MM.1S (cell line): ENCODE data around the gene LCP2.

ENCODE experiments used
- DNase-seq: peaks from one replicate; pipeline ENCODE4 v3.0.0-alpha.2; 2015
- H2AFZ ChIP-seq: fragments of 300-600 bp; sonication (generic); 2 replicates; pipeline ENCODE4 v1.6.0; 2016; ENCODE audit warnings: antibody characterized with exemption, low read length
- H3F3A ChIP-seq: fragments of 300-600 bp; sonication (generic); 2 replicates; pipeline ENCODE4 v1.6.1; 2016; ENCODE audit warnings: mild to moderate bottlenecking, antibody characterized with exemption, low read length, moderate library complexity, mixed read lengths; ENCODE audit not compliant: insufficient read depth
- H3K27ac ChIP-seq: fragments of 300-600 bp; sonication (generic); 2 replicates; pipeline ENCODE4 v1.5.1; 2016; ENCODE audit warnings: mild to moderate bottlenecking, low read length
- H3K27me3 ChIP-seq: fragments of 300-600 bp; sonication (generic); replicated peaks from 2 replicates; pipeline ENCODE4 v1.6.0; 2016; ENCODE audit warnings: low read length; ENCODE audit not compliant: insufficient read depth
- H3K36me3 ChIP-seq: fragments of 300-600 bp; sonication (generic); replicated peaks from 2 replicates; pipeline ENCODE4 v1.6.1; 2016; ENCODE audit warnings: mild to moderate bottlenecking, low read length, mixed read lengths; ENCODE audit not compliant: insufficient read depth
- H3K4me1 ChIP-seq: fragments of 300-600 bp; sonication (generic); 2 replicates; pipeline ENCODE4 v1.6.1; 2016; ENCODE audit warnings: low read length, mixed read lengths
- H3K4me2 ChIP-seq: fragments of 300-600 bp; sonication (generic); 2 replicates; pipeline ENCODE4 v1.6.0; 2016; ENCODE audit warnings: low read depth, low read length
- H3K4me3 ChIP-seq: fragments of 300-600 bp; sonication (generic); 2 replicates; pipeline ENCODE4 v1.5.1; 2016; ENCODE audit warnings: low read length, mixed read lengths
- H3K79me2 ChIP-seq: fragments of 300-600 bp; sonication (generic); 2 replicates; pipeline ENCODE4 v1.6.1; 2016; ENCODE audit warnings: mixed run types, low read length, mixed read lengths
- H3K9ac ChIP-seq: fragments of 300-600 bp; sonication (generic); 2 replicates; pipeline ENCODE4 v1.6.1; 2016; ENCODE audit warnings: low read length, mixed read lengths
- H3K9me2 ChIP-seq: fragments of 300-600 bp; sonication (generic); replicated peaks from 2 replicates; pipeline ENCODE4 v1.6.1; 2016; ENCODE audit warnings: mild to moderate bottlenecking, low read length, mixed read lengths; ENCODE audit not compliant: insufficient read depth
- H3K9me3 ChIP-seq: fragments of 300-600 bp; sonication (generic); replicated peaks from 2 replicates; pipeline ENCODE4 v1.6.1; 2016; ENCODE audit warnings: mild to moderate bottlenecking, low read length, mixed read lengths; ENCODE audit not compliant: insufficient read depth
- H4K20me1 ChIP-seq: fragments of 300-600 bp; sonication (generic); 2 replicates; pipeline ENCODE4 v1.6.1; 2016; ENCODE audit warnings: mild to moderate bottlenecking, low read length, moderate library complexity, mixed read lengths; ENCODE audit not compliant: insufficient read depth
- EZH2 ChIP-seq: fragments of 300-600 bp; sonication (generic); optimal IDR thresholded peaks from 2 replicates; pipeline ENCODE3; 2017; ENCODE audit warnings: low read depth, mild to moderate bottlenecking, antibody characterized with exemption, low read length, mixed read lengths
- EZH2phosphoT487 ChIP-seq: fragments of 300-600 bp; sonication (generic); IDR thresholded peaks from 2 replicates; pipeline ENCODE4 v1.6.1; 2018; ENCODE audit warnings: antibody characterized with exemption, low read length
- TF ChIP-seq, protein P1 (sequence below): fragments of 300-600 bp; sonication (generic); IDR thresholded peaks from 2 replicates; pipeline ENCODE4 v1.5.1; 2016; ENCODE audit warnings: antibody characterized with exemption, low read length, mixed read lengths

Gene LCP2

DNA sequence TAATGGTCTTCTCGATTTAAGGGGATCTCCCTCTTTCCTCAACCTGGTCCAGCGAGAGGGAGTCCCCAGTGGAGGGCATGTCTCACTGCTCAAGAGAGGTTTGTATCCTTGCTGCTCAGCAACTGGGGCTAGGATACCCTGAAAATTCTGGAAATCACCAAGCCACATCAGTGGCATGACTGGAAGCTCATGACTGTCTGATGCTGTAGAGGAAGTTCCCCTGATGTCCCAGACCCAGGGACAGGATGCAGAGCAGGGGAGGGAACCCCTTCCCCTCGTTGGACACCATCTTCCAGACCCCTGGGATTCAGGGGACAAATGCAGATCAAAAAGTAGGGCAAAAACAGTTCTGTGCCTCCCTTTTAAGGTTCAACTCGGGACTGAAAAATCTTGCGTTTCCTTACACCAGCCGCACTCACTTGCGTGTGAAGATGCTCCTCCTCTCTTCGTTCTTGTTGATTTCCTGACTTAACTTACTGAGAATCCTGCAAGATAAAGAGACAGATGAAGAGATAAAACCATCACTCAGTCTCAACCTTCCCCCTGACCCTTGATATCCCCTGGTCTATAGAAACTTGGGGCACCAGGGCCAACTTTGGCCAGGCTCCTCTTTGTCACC is 22.1 kb downstream of the LCP2 start:
- no peak overlapping the region for H2AFZ ChIP-seq
- no peaks in the 10 kb centered on the region for H4K20me1 ChIP-seq
- H3K27me3 ChIP-seq: no peaks in the 10 kb centered on the region
- H3K9me2 ChIP-seq: no peaks in the 10 kb centered on the region
- no peak overlapping the region for H3K4me3 ChIP-seq
- H3K4me1 ChIP-seq: peaks cover 54% of the 10 kb centered on the region
- H3K79me2 ChIP-seq: peaks cover 33% of the 10 kb centered on the region
- no peak overlapping the region for H3K9ac ChIP-seq
- H3F3A ChIP-seq: peaks cover 37% of the 10 kb centered on the region
- no peaks in the 10 kb centered on the region for H3K9me3 ChIP-seq
- no peak overlapping the region for H3K4me2 ChIP-seq
- no peak for TF ChIP-seq EZH2phosphoT487
- TF ChIP-seq, protein P1, sequence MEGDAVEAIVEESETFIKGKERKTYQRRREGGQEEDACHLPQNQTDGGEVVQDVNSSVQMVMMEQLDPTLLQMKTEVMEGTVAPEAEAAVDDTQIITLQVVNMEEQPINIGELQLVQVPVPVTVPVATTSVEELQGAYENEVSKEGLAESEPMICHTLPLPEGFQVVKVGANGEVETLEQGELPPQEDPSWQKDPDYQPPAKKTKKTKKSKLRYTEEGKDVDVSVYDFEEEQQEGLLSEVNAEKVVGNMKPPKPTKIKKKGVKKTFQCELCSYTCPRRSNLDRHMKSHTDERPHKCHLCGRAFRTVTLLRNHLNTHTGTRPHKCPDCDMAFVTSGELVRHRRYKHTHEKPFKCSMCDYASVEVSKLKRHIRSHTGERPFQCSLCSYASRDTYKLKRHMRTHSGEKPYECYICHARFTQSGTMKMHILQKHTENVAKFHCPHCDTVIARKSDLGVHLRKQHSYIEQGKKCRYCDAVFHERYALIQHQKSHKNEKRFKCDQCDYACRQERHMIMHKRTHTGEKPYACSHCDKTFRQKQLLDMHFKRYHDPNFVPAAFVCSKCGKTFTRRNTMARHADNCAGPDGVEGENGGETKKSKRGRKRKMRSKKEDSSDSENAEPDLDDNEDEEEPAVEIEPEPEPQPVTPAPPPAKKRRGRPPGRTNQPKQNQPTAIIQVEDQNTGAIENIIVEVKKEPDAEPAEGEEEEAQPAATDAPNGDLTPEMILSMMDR: no peak
- TF ChIP-seq EZH2: no peak
- H3K27ac ChIP-seq: no peak overlapping the region; the same call in 1 of the 2 replicates
- no peaks in the 10 kb centered on the region; the same call in 1 of the 2 replicates for H3K36me3 ChIP-seq
- DNase-seq: no peak

DNA sequence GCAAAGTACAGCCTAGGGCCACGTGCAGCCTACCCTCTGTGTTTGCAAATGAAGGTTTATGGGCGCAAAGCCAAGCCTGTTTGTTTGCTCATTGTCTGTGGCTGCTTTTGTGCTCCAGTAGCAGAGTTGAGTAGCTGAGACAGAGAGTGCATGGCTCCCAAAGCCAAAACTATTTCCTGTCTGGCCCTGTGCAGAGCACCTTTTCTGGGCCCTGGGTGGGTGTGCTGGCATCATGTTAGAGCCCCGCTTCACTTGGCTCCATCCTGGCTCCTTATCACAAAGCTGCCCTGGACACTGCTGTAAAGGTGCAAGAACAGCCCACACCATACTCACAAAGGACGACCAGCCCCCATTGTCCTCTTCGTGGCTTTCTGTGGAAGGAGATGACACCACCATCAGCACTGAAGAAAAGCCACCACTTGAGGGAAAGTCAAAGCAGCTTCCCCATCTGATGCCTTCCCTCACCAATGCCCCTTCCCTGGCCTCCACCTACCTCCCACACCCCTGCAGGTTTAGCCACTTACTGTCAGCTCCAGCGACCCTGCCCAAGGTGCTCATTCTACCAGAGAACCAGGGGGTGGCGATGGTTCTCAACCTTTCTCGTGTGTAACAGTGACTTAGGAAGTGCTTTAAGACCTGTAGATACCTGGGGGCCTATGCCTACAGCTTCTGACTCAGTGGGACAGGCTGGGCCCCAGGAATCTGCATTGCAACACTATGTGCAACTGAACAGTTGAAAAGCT is 23.4 kb downstream of the LCP2 start:
- Histone ChIP-seq H3K27ac (no peak overlapping the region), H3K79me2 (peaks cover 27% of the 10 kb centered on the region), H3K4me3 (no peak overlapping the region), H3K9me2 (no peaks in the 10 kb centered on the region), H3K27me3 (no peaks in the 10 kb centered on the region), H3F3A (peaks cover 31% of the 10 kb centered on the region), H3K4me1 (peaks cover 48% of the 10 kb centered on the region), H4K20me1 (no peaks in the 10 kb centered on the region), H2AFZ (no peak overlapping the region), H3K9me3 (no peaks in the 10 kb centered on the region), H3K36me3 (no peaks in the 10 kb centered on the region; the same call in 1 of the 2 replicates), H3K4me2 (no peak overlapping the region), H3K9ac (no peak overlapping the region)
- no peak for TF ChIP-seq EZH2
- TF ChIP-seq, protein P1: peak; percentile 31
- no peak for TF ChIP-seq EZH2phosphoT487
- peak; percentile 30 for DNase-seq

DNA sequence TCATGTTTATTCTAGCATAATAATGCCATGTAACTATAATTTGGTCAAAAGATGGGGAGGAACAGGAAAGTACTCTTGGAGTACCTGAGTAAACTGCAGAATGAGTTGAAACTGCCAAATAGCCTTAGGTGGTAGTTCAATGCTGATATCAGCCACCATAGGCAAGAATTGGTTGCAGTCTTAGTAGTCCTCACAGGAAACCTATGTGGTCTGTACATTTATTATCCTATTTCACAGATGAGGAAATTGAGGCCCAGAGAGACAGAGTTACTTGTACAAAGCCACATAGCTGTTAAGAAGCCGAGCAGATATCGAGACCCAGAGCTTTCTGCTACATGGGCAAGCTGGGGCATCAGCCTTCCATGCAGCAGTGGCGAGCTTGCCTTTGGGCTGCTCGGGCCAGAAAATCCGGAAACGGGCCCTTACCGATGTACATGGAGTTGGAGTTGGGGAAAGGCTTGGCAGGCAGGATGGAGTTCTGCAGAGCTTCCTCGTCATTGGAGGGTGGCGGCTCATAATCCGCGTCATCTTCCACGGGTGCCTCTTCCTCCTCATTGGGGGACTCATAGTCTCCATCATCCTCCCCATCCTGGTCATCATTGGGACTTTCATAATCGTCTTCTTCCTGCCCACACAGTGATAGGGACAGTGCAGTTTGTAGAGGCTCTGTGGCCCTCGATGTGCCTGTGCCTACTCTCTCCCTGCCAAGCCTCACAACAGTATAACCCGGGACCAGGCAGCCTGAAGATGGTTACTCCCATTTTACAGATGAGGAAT is 27.1 kb downstream of the LCP2 start:
- Histone ChIP-seq H3K27ac (no peak overlapping the region), H4K20me1 (no peaks in the 10 kb centered on the region), H3K9me3 (no peaks in the 10 kb centered on the region), H3K27me3 (no peaks in the 10 kb centered on the region), H2AFZ (no peak overlapping the region), H3F3A (peaks cover 12% of the 10 kb centered on the region), H3K36me3 (no peaks in the 10 kb centered on the region; the same call in 1 of the 2 replicates), H3K4me2 (no peak overlapping the region), H3K4me1 (peaks cover 42% of the 10 kb centered on the region), H3K4me3 (no peak overlapping the region), H3K9me2 (no peaks in the 10 kb centered on the region), H3K79me2 (peaks cover 20% of the 10 kb centered on the region), H3K9ac (no peak overlapping the region)
- DNase-seq: no peak
- no peak for TF ChIP-seq EZH2phosphoT487
- TF ChIP-seq, protein P1: no peak
- no peak for TF ChIP-seq EZH2
